GM20000 (cell line): ENCODE results near the gene CCPG1.

Source experiments
- DNase-seq: peaks from one replicate; pipeline ENCODE4 v3.0.0; 2012; ENCODE audit warnings: low spot score
- CTCF ChIP-seq: IDR thresholded peaks from 2 replicates; pipeline ENCODE4 v1.5.1; 2012; ENCODE audit warnings: mild to moderate bottlenecking, control low read depth; ENCODE audit errors: extremely low read depth, missing control alignments

Gene CCPG1

GRCh38 chr15:55353025-55353424 lies 55.1 kb downstream of the CCPG1 start:
- no peak for TF ChIP-seq CTCF
- no peak for DNase-seq

GRCh38 chr15:55349282-55349681 lies 58.9 kb downstream of the CCPG1 start:
- TF ChIP-seq CTCF = no peak
- DNase-seq = no peak

GRCh38 chr15:55348281-55348778 lies 59.8 kb downstream of the CCPG1 start:
- TF ChIP-seq CTCF = no peak
- DNase-seq = no peak

- DNase-seq = no peak
Observed at GRCh38 chr15:55344206-55344605, 64.0 kb downstream of the CCPG1 start.

GRCh38 chr15:55343168-55343567 lies 65.0 kb downstream of the CCPG1 start:
- TF ChIP-seq CTCF = no peak
- DNase-seq = no peak

More at GRCh38 chr15:55344206-55344605, 64.0 kb downstream of the CCPG1 start:
- TF ChIP-seq CTCF = no peak

- TF ChIP-seq CTCF = no peak
- DNase-seq = no peak
Observed at GRCh38 chr15:55337160-55337559, 71.0 kb downstream of the CCPG1 start.

GRCh38 chr15:55334997-55335396 lies 73.2 kb downstream of the CCPG1 start:
- TF ChIP-seq CTCF = no peak
- DNase-seq = no peak

GRCh38 chr15:55334371-55334770 lies 73.8 kb downstream of the CCPG1 start:
- no peak for DNase-seq
- no peak for TF ChIP-seq CTCF
